Measurements from ENCODE around the gene LRRC14B.
"Not testable (repeated sequence)": the region's sequence is repeated elsewhere in the genome, so short reads cannot be mapped to it uniquely, and the experiment has no call there.

- not testable (repeated sequence) for TF ChIP-seq EZH2phosphoT487 (IDR thresholded peaks at IDR 0.05; ENCODE audit: insufficient read depth, low read depth); EZH2 (IDR thresholded peaks at IDR 0.05; ENCODE audit: insufficient read depth, poor library complexity, severe bottlenecking)
Observed at GRCh38 chr5:245717-246116, 54.4 kb downstream of the LRRC14B start.
